ENCODE measurements around the gene IL24.

Gene IL24

GRCh38 chr1:206883160-206883559 is 14.1 kb upstream of the IL24 start:
- H3K27ac ChIP-seq = no peak overlapping the region
- no peak for TF ChIP-seq CTCF (conservative IDR thresholded peaks at IDR 0.05)
- TF ChIP-seq ZFX (IDR thresholded peaks at IDR 0.05) = no peak

GRCh38 chr1:206883876-206884275 is 13.4 kb upstream of the IL24 start:
- no peak overlapping the region for H3K27ac ChIP-seq
- TF ChIP-seq ZFX (IDR thresholded peaks at IDR 0.05) (no peak), CTCF (conservative IDR thresholded peaks at IDR 0.05) (no peak)

GRCh38 chr1:206885341-206886060 is 11.7 kb upstream of the IL24 start:
- no peak overlapping the region for H3K27ac ChIP-seq
- TF ChIP-seq CTCF (conservative IDR thresholded peaks at IDR 0.05) = no peak
- no peak for TF ChIP-seq ZFX (IDR thresholded peaks at IDR 0.05)

GRCh38 chr1:206886831-206887230 is 10.4 kb upstream of the IL24 start:
- no peak for TF ChIP-seq ZFX (IDR thresholded peaks at IDR 0.05)
- TF ChIP-seq CTCF (conservative IDR thresholded peaks at IDR 0.05) = no peak
- H3K27ac ChIP-seq = no peak overlapping the region

GRCh38 chr1:206887701-206888100 is 9.5 kb upstream of the IL24 start:
- no peak overlapping the region for H3K27ac ChIP-seq
- no peak for TF ChIP-seq CTCF (conservative IDR thresholded peaks at IDR 0.05)
- TF ChIP-seq ZFX (IDR thresholded peaks at IDR 0.05) = no peak

GRCh38 chr1:206890125-206891060 is 6.8 kb upstream of the IL24 start:
- TF ChIP-seq CTCF (conservative IDR thresholded peaks at IDR 0.05) = no peak
- no peak for TF ChIP-seq ZFX (IDR thresholded peaks at IDR 0.05)
- peak overlapping the region; percentile 26 for H3K27ac ChIP-seq

GRCh38 chr1:206891412-206891811 is 5.8 kb upstream of the IL24 start:
- no peak overlapping the region for H3K27ac ChIP-seq
- no peak for TF ChIP-seq ZFX (IDR thresholded peaks at IDR 0.05)
- no peak for TF ChIP-seq CTCF (conservative IDR thresholded peaks at IDR 0.05)
